WTC11 (cell line): ENCODE data around the gene SEMA3C. TPM values are rescaled to one million over a fixed set of nuclear protein-coding genes. Genes with fewer than 3 reads are reported as not detected.

Source experiments
- ATAC-seq: fragments of 200-7000 bp; cut with Tn5 transposase; 2 replicates; pipeline ENCODE4 v1.10.0; 2021; ENCODE audit warnings: mild to moderate bottlenecking, moderate library complexity
- CTCF ChIA-PET: fragments of 300-600 bp; sonication (Branson Sonifier 250); formaldehyde crosslinking; loops from one replicate; lab custom pipeline; 2021; ENCODE audit warnings: antibody characterized with exemption; lab: Charles Lee
- POLR2A ChIA-PET: fragments of 350-600 bp; sonication (Branson Sonifier 250); formaldehyde crosslinking; loops from one replicate; lab custom pipeline; 2021; ENCODE audit warnings: antibody characterized with exemption; lab: Charles Lee
- DNase-seq: peaks from one replicate; pipeline ENCODE4 v3.0.0; 2021; ENCODE audit warnings: low spot score
- H3K27ac Mint-ChIP-seq: 2 replicates; pipeline ENCODE4 v1.8.0; 2021; ENCODE audit warnings: mixed read lengths
- H3K27me3 Mint-ChIP-seq: 2 replicates; pipeline ENCODE4 v1.8.0; 2021; ENCODE audit warnings: low read depth, mild to moderate bottlenecking, moderate library complexity, mixed read lengths
- H3K36me3 Mint-ChIP-seq: 2 replicates; pipeline ENCODE4 v1.8.0; 2021; ENCODE audit warnings: mixed read lengths
- H3K4me1 Mint-ChIP-seq: 2 replicates; pipeline ENCODE4 v1.8.0; 2022; ENCODE audit warnings: mixed read lengths
- H3K4me3 Mint-ChIP-seq: 2 replicates; pipeline ENCODE4 v1.8.0; 2021; ENCODE audit warnings: mild to moderate bottlenecking, moderate library complexity, mixed read lengths
- H3K9me3 Mint-ChIP-seq: 2 replicates; pipeline ENCODE4 v1.8.0; 2021; ENCODE audit warnings: mixed read lengths
- E2F4 ChIP-seq: sonication (generic); formaldehyde crosslinking; IDR thresholded peaks from 2 replicates; pipeline ENCODE4 v1.8.1; 2022; ENCODE audit warnings: low read depth, mild to moderate bottlenecking, moderate library complexity, missing genetic modification reagents, borderline replicate concordance
- EMX1 ChIP-seq: fragments of 250-450 bp; sonication (Bioruptor Pico); IDR thresholded peaks from 2 replicates; pipeline ENCODE4 v1.8.0; 2021; ENCODE audit warnings: mild to moderate bottlenecking
- ESRRA ChIP-seq: sonication (generic); formaldehyde crosslinking; IDR thresholded peaks from 2 replicates; pipeline ENCODE4 v1.8.1; 2022; ENCODE audit warnings: mild to moderate bottlenecking, missing genetic modification reagents, borderline replicate concordance
- GRHL2 ChIP-seq: fragments of 250-450 bp; sonication (Bioruptor Pico); IDR thresholded peaks from 2 replicates; pipeline ENCODE4 v1.8.0; 2022; ENCODE audit warnings: mild to moderate bottlenecking, moderate library complexity; ENCODE audit not compliant: insufficient replicate concordance, severe bottlenecking
- GTF2I ChIP-seq: fragments of 250-450 bp; sonication (Bioruptor Pico); conservative IDR thresholded peaks from 2 replicates; pipeline ENCODE4 v1.4.0; 2021; ENCODE audit warnings: mild to moderate bottlenecking
- IRF2 ChIP-seq: sonication (generic); formaldehyde crosslinking; IDR thresholded peaks from 2 replicates; pipeline ENCODE4 v1.8.0; 2022; ENCODE audit warnings: low read depth, missing genetic modification reagents, borderline replicate concordance
- NFE2L1 ChIP-seq: sonication (generic); formaldehyde crosslinking; IDR thresholded peaks from 2 replicates; pipeline ENCODE4 v1.8.1; 2023; ENCODE audit warnings: missing genetic modification reagents
- NR3C1 ChIP-seq: sonication (generic); formaldehyde crosslinking; conservative IDR thresholded peaks from 2 replicates; pipeline ENCODE4 v1.8.1; 2023; ENCODE audit warnings: low read depth, mild to moderate bottlenecking, missing genetic modification reagents
- TCF7 ChIP-seq: sonication (generic); formaldehyde crosslinking; IDR thresholded peaks from 2 replicates; pipeline ENCODE4 v1.8.0; 2022; ENCODE audit warnings: mild to moderate bottlenecking, low read depth, missing genetic modification reagents, moderate library complexity
- ZMAT4 ChIP-seq: fragments of 250-450 bp; sonication (Bioruptor Pico); IDR thresholded peaks from 2 replicates; pipeline ENCODE4 v1.9.0; 2021; ENCODE audit warnings: mild to moderate bottlenecking
- ZNF121 ChIP-seq: sonication (generic); formaldehyde crosslinking; IDR thresholded peaks from 2 replicates; pipeline ENCODE4 v1.8.0; 2023; ENCODE audit warnings: missing genetic modification reagents
- ZNF219 ChIP-seq: sonication (generic); formaldehyde crosslinking; IDR thresholded peaks from 2 replicates; pipeline ENCODE4 v1.8.0; 2023; ENCODE audit warnings: missing genetic modification reagents, mild to moderate bottlenecking, borderline replicate concordance
- ZNF232 ChIP-seq: sonication (generic); formaldehyde crosslinking; IDR thresholded peaks from 2 replicates; pipeline ENCODE4 v1.8.0; 2022; ENCODE audit warnings: mild to moderate bottlenecking, missing genetic modification reagents
- total RNA-seq: library from RNA; stranded (reverse); gene quantifications from 3 replicates; pipeline ENCODE4 v1.2.3, GENCODE V29; 2021
- TF ChIP-seq, protein P1 (sequence below): sonication (generic); formaldehyde crosslinking; IDR thresholded peaks from 2 replicates; pipeline ENCODE4 v1.8.0; 2022; ENCODE audit warnings: mild to moderate bottlenecking, missing genetic modification reagents
- TF ChIP-seq, protein P2 (sequence below): sonication (generic); formaldehyde crosslinking; IDR thresholded peaks from 2 replicates; pipeline ENCODE4 v1.8.1; 2022; ENCODE audit warnings: mild to moderate bottlenecking, moderate library complexity, missing genetic modification reagents
- TF ChIP-seq, protein P3 (sequence below): sonication (generic); formaldehyde crosslinking; IDR thresholded peaks from 2 replicates; pipeline ENCODE4 v1.8.1; 2022; ENCODE audit warnings: missing genetic modification reagents, borderline replicate concordance
- TF ChIP-seq, protein P4 (sequence below): sonication (generic); formaldehyde crosslinking; IDR thresholded peaks from 2 replicates; pipeline ENCODE4 v1.8.0; 2022; ENCODE audit warnings: missing genetic modification reagents
- TF ChIP-seq, protein P5 (sequence below): sonication (generic); formaldehyde crosslinking; IDR thresholded peaks from 2 replicates; pipeline ENCODE4 v1.8.1; 2023; ENCODE audit warnings: mild to moderate bottlenecking, missing genetic modification reagents, borderline replicate concordance
- TF ChIP-seq, protein P6 (sequence below): sonication (generic); formaldehyde crosslinking; IDR thresholded peaks from 2 replicates; pipeline ENCODE4 v1.8.0; 2023; ENCODE audit warnings: mild to moderate bottlenecking, missing genetic modification reagents

SEMA3C gene
- total RNA-seq, 1 experiment from 2014 or later, result 2.1 TPM

- no peaks in the 10 kb centered on the region for H3K9me3 Mint-ChIP-seq
- POLR2A ChIA-PET, result no interaction called here
- H3K4me1 Mint-ChIP-seq, result peaks cover 8% of the 10 kb centered on the region
- no peak for DNase-seq
- H3K27ac Mint-ChIP-seq, result no peak overlapping the region
- H3K36me3 Mint-ChIP-seq, result no peaks in the 10 kb centered on the region
- TF ChIP-seq E2F4 (CRISPR knock-in tag) (no peak), ZMAT4 (CRISPR knock-in tag) (no peak), ZNF232 (CRISPR knock-in tag) (no peak), ESRRA (no peak), ZNF121 (CRISPR knock-in tag) (no peak), TCF7 (CRISPR knock-in tag) (no peak), EMX1 (CRISPR knock-in tag) (no peak), GRHL2 (CRISPR knock-in tag) (no peak), IRF2 (CRISPR knock-in tag) (no peak)
- TF ChIP-seq, protein P1, sequence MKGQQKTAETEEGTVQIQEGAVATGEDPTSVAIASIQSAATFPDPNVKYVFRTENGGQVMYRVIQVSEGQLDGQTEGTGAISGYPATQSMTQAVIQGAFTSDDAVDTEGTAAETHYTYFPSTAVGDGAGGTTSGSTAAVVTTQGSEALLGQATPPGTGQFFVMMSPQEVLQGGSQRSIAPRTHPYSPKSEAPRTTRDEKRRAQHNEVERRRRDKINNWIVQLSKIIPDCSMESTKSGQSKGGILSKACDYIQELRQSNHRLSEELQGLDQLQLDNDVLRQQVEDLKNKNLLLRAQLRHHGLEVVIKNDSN, result no peak
- TF ChIP-seq, protein P2, sequence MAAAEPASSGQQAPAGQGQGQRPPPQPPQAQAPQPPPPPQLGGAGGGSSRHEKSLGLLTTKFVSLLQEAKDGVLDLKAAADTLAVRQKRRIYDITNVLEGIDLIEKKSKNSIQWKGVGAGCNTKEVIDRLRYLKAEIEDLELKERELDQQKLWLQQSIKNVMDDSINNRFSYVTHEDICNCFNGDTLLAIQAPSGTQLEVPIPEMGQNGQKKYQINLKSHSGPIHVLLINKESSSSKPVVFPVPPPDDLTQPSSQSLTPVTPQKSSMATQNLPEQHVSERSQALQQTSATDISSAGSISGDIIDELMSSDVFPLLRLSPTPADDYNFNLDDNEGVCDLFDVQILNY (CRISPR knock-in tag), result no peak
- TF ChIP-seq, protein P3, sequence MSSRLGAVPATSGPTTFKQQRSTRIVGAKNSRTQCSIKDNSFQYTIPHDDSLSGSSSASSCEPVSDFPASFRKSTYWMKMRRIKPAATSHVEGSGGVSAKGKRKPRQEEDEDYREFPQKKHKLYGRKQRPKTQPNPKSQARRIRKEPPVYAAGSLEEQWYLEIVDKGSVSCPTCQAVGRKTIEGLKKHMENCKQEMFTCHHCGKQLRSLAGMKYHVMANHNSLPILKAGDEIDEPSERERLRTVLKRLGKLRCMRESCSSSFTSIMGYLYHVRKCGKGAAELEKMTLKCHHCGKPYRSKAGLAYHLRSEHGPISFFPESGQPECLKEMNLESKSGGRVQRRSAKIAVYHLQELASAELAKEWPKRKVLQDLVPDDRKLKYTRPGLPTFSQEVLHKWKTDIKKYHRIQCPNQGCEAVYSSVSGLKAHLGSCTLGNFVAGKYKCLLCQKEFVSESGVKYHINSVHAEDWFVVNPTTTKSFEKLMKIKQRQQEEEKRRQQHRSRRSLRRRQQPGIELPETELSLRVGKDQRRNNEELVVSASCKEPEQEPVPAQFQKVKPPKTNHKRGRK (CRISPR knock-in tag), result no peak
- TF ChIP-seq, all 79 proteins: peak for 0
- Mint-ChIP-seq H3K27me3 (no peaks in the 10 kb centered on the region), H3K4me3 (no peak overlapping the region)
- no peak for ATAC-seq
- CTCF ChIA-PET, result no interaction called here
Measured at GRCh38 chr7:80885757-80886156, 33.1 kb downstream of the SEMA3C start.

- no peak overlapping the region for H3K4me3 Mint-ChIP-seq
- peaks cover 8% of the 10 kb centered on the region for H3K4me1 Mint-ChIP-seq
- H3K27ac Mint-ChIP-seq, result no peak overlapping the region
- no peak for DNase-seq
- H3K27me3 Mint-ChIP-seq, result no peaks in the 10 kb centered on the region
- no peak for ATAC-seq
- ChIA-PET POLR2A (no interaction called here), CTCF (no interaction called here)
- no peaks in the 10 kb centered on the region for H3K9me3 Mint-ChIP-seq
- no peaks in the 10 kb centered on the region for H3K36me3 Mint-ChIP-seq
- TF ChIP-seq, protein P4, sequence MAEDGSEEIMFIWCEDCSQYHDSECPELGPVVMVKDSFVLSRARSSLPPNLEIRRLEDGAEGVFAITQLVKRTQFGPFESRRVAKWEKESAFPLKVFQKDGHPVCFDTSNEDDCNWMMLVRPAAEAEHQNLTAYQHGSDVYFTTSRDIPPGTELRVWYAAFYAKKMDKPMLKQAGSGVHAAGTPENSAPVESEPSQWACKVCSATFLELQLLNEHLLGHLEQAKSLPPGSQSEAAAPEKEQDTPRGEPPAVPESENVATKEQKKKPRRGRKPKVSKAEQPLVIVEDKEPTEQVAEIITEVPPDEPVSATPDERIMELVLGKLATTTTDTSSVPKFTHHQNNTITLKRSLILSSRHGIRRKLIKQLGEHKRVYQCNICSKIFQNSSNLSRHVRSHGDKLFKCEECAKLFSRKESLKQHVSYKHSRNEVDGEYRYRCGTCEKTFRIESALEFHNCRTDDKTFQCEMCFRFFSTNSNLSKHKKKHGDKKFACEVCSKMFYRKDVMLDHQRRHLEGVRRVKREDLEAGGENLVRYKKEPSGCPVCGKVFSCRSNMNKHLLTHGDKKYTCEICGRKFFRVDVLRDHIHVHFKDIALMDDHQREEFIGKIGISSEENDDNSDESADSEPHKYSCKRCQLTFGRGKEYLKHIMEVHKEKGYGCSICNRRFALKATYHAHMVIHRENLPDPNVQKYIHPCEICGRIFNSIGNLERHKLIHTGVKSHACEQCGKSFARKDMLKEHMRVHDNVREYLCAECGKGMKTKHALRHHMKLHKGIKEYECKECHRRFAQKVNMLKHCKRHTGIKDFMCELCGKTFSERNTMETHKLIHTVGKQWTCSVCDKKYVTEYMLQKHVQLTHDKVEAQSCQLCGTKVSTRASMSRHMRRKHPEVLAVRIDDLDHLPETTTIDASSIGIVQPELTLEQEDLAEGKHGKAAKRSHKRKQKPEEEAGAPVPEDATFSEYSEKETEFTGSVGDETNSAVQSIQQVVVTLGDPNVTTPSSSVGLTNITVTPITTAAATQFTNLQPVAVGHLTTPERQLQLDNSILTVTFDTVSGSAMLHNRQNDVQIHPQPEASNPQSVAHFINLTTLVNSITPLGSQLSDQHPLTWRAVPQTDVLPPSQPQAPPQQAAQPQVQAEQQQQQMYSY (CRISPR knock-in tag), result no peak
- TF ChIP-seq NFE2L1 (CRISPR knock-in tag) (no peak), NR3C1 (CRISPR knock-in tag) (no peak), GTF2I (CRISPR knock-in tag) (no peak), ZNF232 (CRISPR knock-in tag) (no peak), ZNF121 (CRISPR knock-in tag) (no peak), ZNF219 (CRISPR knock-in tag) (no peak)
- TF ChIP-seq, protein P5, sequence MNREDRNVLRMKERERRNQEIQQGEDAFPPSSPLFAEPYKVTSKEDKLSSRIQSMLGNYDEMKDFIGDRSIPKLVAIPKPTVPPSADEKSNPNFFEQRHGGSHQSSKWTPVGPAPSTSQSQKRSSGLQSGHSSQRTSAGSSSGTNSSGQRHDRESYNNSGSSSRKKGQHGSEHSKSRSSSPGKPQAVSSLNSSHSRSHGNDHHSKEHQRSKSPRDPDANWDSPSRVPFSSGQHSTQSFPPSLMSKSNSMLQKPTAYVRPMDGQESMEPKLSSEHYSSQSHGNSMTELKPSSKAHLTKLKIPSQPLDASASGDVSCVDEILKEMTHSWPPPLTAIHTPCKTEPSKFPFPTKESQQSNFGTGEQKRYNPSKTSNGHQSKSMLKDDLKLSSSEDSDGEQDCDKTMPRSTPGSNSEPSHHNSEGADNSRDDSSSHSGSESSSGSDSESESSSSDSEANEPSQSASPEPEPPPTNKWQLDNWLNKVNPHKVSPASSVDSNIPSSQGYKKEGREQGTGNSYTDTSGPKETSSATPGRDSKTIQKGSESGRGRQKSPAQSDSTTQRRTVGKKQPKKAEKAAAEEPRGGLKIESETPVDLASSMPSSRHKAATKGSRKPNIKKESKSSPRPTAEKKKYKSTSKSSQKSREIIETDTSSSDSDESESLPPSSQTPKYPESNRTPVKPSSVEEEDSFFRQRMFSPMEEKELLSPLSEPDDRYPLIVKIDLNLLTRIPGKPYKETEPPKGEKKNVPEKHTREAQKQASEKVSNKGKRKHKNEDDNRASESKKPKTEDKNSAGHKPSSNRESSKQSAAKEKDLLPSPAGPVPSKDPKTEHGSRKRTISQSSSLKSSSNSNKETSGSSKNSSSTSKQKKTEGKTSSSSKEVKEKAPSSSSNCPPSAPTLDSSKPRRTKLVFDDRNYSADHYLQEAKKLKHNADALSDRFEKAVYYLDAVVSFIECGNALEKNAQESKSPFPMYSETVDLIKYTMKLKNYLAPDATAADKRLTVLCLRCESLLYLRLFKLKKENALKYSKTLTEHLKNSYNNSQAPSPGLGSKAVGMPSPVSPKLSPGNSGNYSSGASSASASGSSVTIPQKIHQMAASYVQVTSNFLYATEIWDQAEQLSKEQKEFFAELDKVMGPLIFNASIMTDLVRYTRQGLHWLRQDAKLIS (CRISPR knock-in tag), result no peak
- TF ChIP-seq, protein P6, sequence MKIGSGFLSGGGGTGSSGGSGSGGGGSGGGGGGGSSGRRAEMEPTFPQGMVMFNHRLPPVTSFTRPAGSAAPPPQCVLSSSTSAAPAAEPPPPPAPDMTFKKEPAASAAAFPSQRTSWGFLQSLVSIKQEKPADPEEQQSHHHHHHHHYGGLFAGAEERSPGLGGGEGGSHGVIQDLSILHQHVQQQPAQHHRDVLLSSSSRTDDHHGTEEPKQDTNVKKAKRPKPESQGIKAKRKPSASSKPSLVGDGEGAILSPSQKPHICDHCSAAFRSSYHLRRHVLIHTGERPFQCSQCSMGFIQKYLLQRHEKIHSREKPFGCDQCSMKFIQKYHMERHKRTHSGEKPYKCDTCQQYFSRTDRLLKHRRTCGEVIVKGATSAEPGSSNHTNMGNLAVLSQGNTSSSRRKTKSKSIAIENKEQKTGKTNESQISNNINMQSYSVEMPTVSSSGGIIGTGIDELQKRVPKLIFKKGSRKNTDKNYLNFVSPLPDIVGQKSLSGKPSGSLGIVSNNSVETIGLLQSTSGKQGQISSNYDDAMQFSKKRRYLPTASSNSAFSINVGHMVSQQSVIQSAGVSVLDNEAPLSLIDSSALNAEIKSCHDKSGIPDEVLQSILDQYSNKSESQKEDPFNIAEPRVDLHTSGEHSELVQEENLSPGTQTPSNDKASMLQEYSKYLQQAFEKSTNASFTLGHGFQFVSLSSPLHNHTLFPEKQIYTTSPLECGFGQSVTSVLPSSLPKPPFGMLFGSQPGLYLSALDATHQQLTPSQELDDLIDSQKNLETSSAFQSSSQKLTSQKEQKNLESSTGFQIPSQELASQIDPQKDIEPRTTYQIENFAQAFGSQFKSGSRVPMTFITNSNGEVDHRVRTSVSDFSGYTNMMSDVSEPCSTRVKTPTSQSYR (CRISPR knock-in tag), result no peak
Measured at GRCh38 chr7:80884511-80885195, 34.2 kb downstream of the SEMA3C start.
